ENCODE results near the gene STUM. TPM values are rescaled to one million over a fixed set of nuclear protein-coding genes. Genes with fewer than 3 reads are reported as not detected.

The STUM gene
- total RNA-seq, 4 donors from 2014 or later = 0.15 to 3.2 (median 0.34) TPM

GRCh38 chr1:226581650-226582330 lies 33.2 kb downstream of the STUM start:
- no peak for TF ChIP-seq POLR2A (IDR thresholded peaks at IDR 0.05)
- no peak for TF ChIP-seq CTCF (IDR thresholded peaks at IDR 0.05)
- Histone ChIP-seq H3K9me3 (no peaks in the 10 kb centered on the region), H3K27me3 (no peaks in the 10 kb centered on the region), H3K4me1 (no peaks in the 10 kb centered on the region), H3K36me3 (no peaks in the 10 kb centered on the region), H3K4me3 (no peak overlapping the region), H3K27ac (peak overlapping the region in 1 of 4 donors; percentile 52)
- no peak for DNase-seq
- intact Hi-C loops (cut with DNase I) = no loop called here
- WGBS, 2 donors = 92 to 94% methylated on average over 7 to 8 of the region's 8 CpGs

GRCh38 chr1:226582966-226583365 lies 34.4 kb downstream of the STUM start:
- WGBS, 2 donors = 75 to 80% methylated on average over 1 of the region's 3 CpGs
- DNase-seq = no peak
- no peaks in the 10 kb centered on the region for H3K36me3 ChIP-seq
- no peak overlapping the region for H3K4me3 ChIP-seq
- no peaks in the 10 kb centered on the region for H3K4me1 ChIP-seq
- H3K27me3 ChIP-seq = no peaks in the 10 kb centered on the region
- intact Hi-C loops (cut with DNase I) = no loop called here
- no peaks in the 10 kb centered on the region for H3K9me3 ChIP-seq
- no peak for TF ChIP-seq POLR2A (IDR thresholded peaks at IDR 0.05)
- TF ChIP-seq CTCF (IDR thresholded peaks at IDR 0.05) = no peak
- H3K27ac ChIP-seq = no peak overlapping the region

- DNase-seq = no peak
- intact Hi-C loops (cut with DNase I) = no loop called here
- TF ChIP-seq CTCF (IDR thresholded peaks at IDR 0.05) (no peak), POLR2A (IDR thresholded peaks at IDR 0.05) (no peak)
Observed at GRCh38 chr1:226584164-226584563, 35.6 kb downstream of the STUM start.

GRCh38 chr1:226586116-226586515 lies 37.6 kb downstream of the STUM start:
- Histone ChIP-seq H3K27me3 (no peaks in the 10 kb centered on the region), H3K4me1 (peaks cover 0 to 13% (median 4%) of the 10 kb centered on the region in 3 donors), H3K4me3 (no peak overlapping the region), H3K9me3 (no peaks in the 10 kb centered on the region), H3K36me3 (no peaks in the 10 kb centered on the region), H3K27ac (no peak overlapping the region)
- TF ChIP-seq CTCF (IDR thresholded peaks at IDR 0.05) (no peak), POLR2A (IDR thresholded peaks at IDR 0.05) (no peak)
- DNase-seq = no peak
- intact Hi-C loops (cut with DNase I) = no loop called here
- 100% methylated on average over 2 of the region's 7 CpGs for WGBS, 2 donors

More at GRCh38 chr1:226584164-226584563, 35.6 kb downstream of the STUM start:
- Histone ChIP-seq H3K36me3 (no peaks in the 10 kb centered on the region), H3K27me3 (no peaks in the 10 kb centered on the region), H3K4me1 (peaks cover 0 to 11% (median 4%) of the 10 kb centered on the region in 3 donors), H3K4me3 (no peak overlapping the region), H3K9me3 (no peaks in the 10 kb centered on the region), H3K27ac (no peak overlapping the region)
- 57 to 66% methylated on average over 2 to 3 of the region's 3 CpGs for WGBS, 2 donors

GRCh38 chr1:226586650-226587422 lies 38.3 kb downstream of the STUM start:
- peaks cover 0 to 13% (median 4%) of the 10 kb centered on the region in 3 donors for H3K4me1 ChIP-seq
- H3K4me3 ChIP-seq = no peak overlapping the region
- no peak overlapping the region for H3K27ac ChIP-seq
- intact Hi-C loops (cut with DNase I) = no loop called here
- H3K36me3 ChIP-seq = no peaks in the 10 kb centered on the region
- TF ChIP-seq POLR2A (IDR thresholded peaks at IDR 0.05) (no peak), CTCF (IDR thresholded peaks at IDR 0.05) (no peak)
- H3K27me3 ChIP-seq = no peaks in the 10 kb centered on the region
- 80% methylated on average over 11 to 16 of the region's 16 CpGs for WGBS, 2 donors
- no peaks in the 10 kb centered on the region for H3K9me3 ChIP-seq
- DNase-seq = no peak
